Left ventricle myocardium inferior (tissue), 1 donor: Measurements from ENCODE around the gene FAAH. TPM values are rescaled to one million over a fixed set of nuclear protein-coding genes. Genes with fewer than 3 reads are reported as not detected.

Experiments used
- DNase-seq: peaks from one replicate; pipeline ENCODE4 v3.0.0-alpha.2; 2020
- H3K27ac ChIP-seq: fragments of 200-600 bp; replicated peaks from 2 replicates; pipeline ENCODE4 v1.8.0; 2021
- H3K27me3 ChIP-seq: fragments of 200-600 bp; 2 replicates; pipeline ENCODE4 v1.8.0; 2021; ENCODE audit warnings: low read depth
- H3K36me3 ChIP-seq: fragments of 200-600 bp; 2 replicates; pipeline ENCODE4 v1.8.0; 2021
- H3K4me1 ChIP-seq: fragments of 200-600 bp; 2 replicates; pipeline ENCODE4 v1.8.0; 2021
- H3K4me3 ChIP-seq: fragments of 200-600 bp; 2 replicates; pipeline ENCODE4 v1.8.0; 2021; ENCODE audit warnings: mild to moderate bottlenecking, moderate library complexity
- H3K9me3 ChIP-seq: fragments of 200-600 bp; replicated peaks from 2 replicates; pipeline ENCODE4 v1.8.0; 2021
- CTCF ChIP-seq: fragments of 200-600 bp; IDR thresholded peaks from 2 replicates; pipeline ENCODE4 v1.8.0; 2021; ENCODE audit warnings: antibody characterized with exemption, mild to moderate bottlenecking, borderline replicate concordance
- intact Hi-C: fragments of 100-400 bp; cut with micrococcal nuclease; formaldehyde crosslinking; loops from one replicate; pipeline ENCODE4 v1.11.0; 2022
- total RNA-seq: library from RNA; stranded (reverse); fragmentation: NEBNext Ultra II Directional; extraction: Animal tissue kit (Norgen Biotek cat#: 25700); gene quantifications from one replicate; pipeline ENCODE4 v1.2.1, GENCODE V29; 2021
- donor health status: DM: no; HTN: yes; CAD: no; lungs with severe emphysema.

Gene FAAH
- total RNA-seq, 1 donor from 2014 or later, result 2.8 TPM

GRCh38 chr1:46425726-46426125 is 31.6 kb downstream of the FAAH start:
- Histone ChIP-seq H3K4me3 (no peak overlapping the region), H3K27ac (no peak overlapping the region), H3K27me3 (peaks cover 50% of the 10 kb centered on the region), H3K36me3 (no peaks in the 10 kb centered on the region), H3K4me1 (peaks cover 6% of the 10 kb centered on the region), H3K9me3 (no peaks in the 10 kb centered on the region)
- no peak for TF ChIP-seq CTCF
- intact Hi-C loops, result no loop called here
- no peak for DNase-seq

GRCh38 chr1:46427541-46427940 is 33.4 kb downstream of the FAAH start:
- intact Hi-C loops, result no loop called here
- Histone ChIP-seq H3K36me3 (no peaks in the 10 kb centered on the region), H3K27ac (no peak overlapping the region), H3K9me3 (no peaks in the 10 kb centered on the region), H3K4me1 (peaks cover 6% of the 10 kb centered on the region), H3K4me3 (no peak overlapping the region), H3K27me3 (peaks cover 39% of the 10 kb centered on the region)
- TF ChIP-seq CTCF, result no peak
- DNase-seq, result no peak

- Histone ChIP-seq H3K4me1 (peaks cover 6% of the 10 kb centered on the region), H3K27me3 (peaks cover 24% of the 10 kb centered on the region), H3K9me3 (no peaks in the 10 kb centered on the region), H3K4me3 (no peak overlapping the region), H3K36me3 (no peaks in the 10 kb centered on the region), H3K27ac (no peak overlapping the region)
- intact Hi-C loops, result no loop called here
- no peak for DNase-seq
- TF ChIP-seq CTCF, result no peak
Observed at GRCh38 chr1:46429436-46429835, 35.3 kb downstream of the FAAH start.

DNA sequence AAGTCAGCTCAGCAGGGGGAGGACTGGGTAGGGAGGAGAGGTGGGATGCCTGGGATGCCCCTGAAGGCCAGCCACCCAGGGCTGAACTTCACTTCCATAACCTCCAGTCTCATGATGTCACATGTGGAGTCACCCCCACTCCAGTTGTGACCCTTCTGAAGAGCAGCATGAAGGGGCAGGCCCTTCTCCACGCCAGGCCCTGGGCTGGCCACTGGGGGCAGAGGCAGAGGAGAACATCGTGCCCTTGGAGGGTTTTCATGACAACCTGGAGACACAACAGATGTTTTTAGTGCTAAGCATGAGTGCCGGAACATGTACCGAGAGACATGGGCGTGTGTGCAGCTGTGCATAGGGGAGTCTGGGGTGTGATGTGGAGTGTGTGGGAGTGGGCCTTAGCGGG is 37.6 kb downstream of the FAAH start:
- H3K36me3 ChIP-seq, result no peaks in the 10 kb centered on the region
- intact Hi-C loops, result no loop called here
- peaks cover 36% of the 10 kb centered on the region for H3K27me3 ChIP-seq
- no peak overlapping the region for H3K4me3 ChIP-seq
- H3K9me3 ChIP-seq, result no peaks in the 10 kb centered on the region
- no peak overlapping the region for H3K27ac ChIP-seq
- TF ChIP-seq CTCF, result no peak
- DNase-seq, result no peak
- no peaks in the 10 kb centered on the region for H3K4me1 ChIP-seq

GRCh38 chr1:46432781-46433327 is 38.7 kb downstream of the FAAH start:
- no peak overlapping the region for H3K4me3 ChIP-seq
- H3K9me3 ChIP-seq, result no peaks in the 10 kb centered on the region
- intact Hi-C loops, result no loop called here
- no peak for TF ChIP-seq CTCF
- no peaks in the 10 kb centered on the region for H3K36me3 ChIP-seq
- no peak overlapping the region for H3K27ac ChIP-seq
- H3K27me3 ChIP-seq, result peaks cover 44% of the 10 kb centered on the region
- no peak for DNase-seq
- no peaks in the 10 kb centered on the region for H3K4me1 ChIP-seq
